Measurements from ENCODE around the gene NHERF2. TPM values are rescaled to one million over a fixed set of nuclear protein-coding genes. Genes with fewer than 3 reads are reported as not detected.

NHERF2 gene
- total and polyA plus RNA-seq, 9 of the 15 experiments (the other 6 are each of a cell fraction or from before 2014, with no cell fraction given) = 0.15 to 42.0 (median 12.5) TPM

- H3K4me2 ChIP-seq (ENCODE audit: insufficient read depth, low read length) = no peak overlapping the region
- BruUV-seq (replicated peaks) = no TSS peak
- H3K9me3 ChIP-seq (replicated peaks; ENCODE audit: control insufficient read depth, insufficient read depth, low read depth, low read length) = no peaks in the 10 kb centered on the region
- intact Hi-C loops (cut with micrococcal nuclease) = no loop called here
- no peak overlapping the region for H3K4me3 ChIP-seq
- H4K20me1 ChIP-seq (replicated peaks; ENCODE audit: control insufficient read depth, insufficient read depth, low read length) = no peaks in the 10 kb centered on the region
- H3K27me3 ChIP-seq (ENCODE audit: control insufficient read depth in 2 of 2, insufficient read depth in 2 of 2, low read length in 2 of 2) = no peaks in the 10 kb centered on the region
- H3K27ac ChIP-seq (ENCODE audit: extremely low read depth, low read depth, low read length) = no peak overlapping the region
- H3K79me2 ChIP-seq (ENCODE audit: control insufficient read depth, insufficient read depth, low read length) = peaks cover 1% of the 10 kb centered on the region; the same call in 1 of the 3 replicates
- H2AFZ ChIP-seq (ENCODE audit: low read depth, low read length) = no peak overlapping the region
- TF ChIP-seq POLR2G (IDR thresholded peaks at IDR 0.05; ENCODE audit: low read depth, low read length) = peak; percentile 2; the same call in 1 of the 2 replicates
- TF ChIP-seq RBM22 (IDR thresholded peaks at IDR 0.05; ENCODE audit: low read depth, low read length, poor library complexity, severe bottlenecking) = peak; percentile 21
- peak; percentile 45; the same call in 1 of the 2 replicates for TF ChIP-seq RBFOX2 (IDR thresholded peaks at IDR 0.05; ENCODE audit: low read depth, low read length)
- TF ChIP-seq HBP1 (CRISPR knock-in tag; IDR thresholded peaks at IDR 0.05) = no peak
- TF ChIP-seq ZBTB33 (CRISPR knock-in tag; IDR thresholded peaks at IDR 0.05) = peak; percentile 86
- TF ChIP-seq TARDBP (IDR thresholded peaks at IDR 0.05) = no peak
- peak; percentile 26 for TF ChIP-seq FIP1L1 (IDR thresholded peaks at IDR 0.05; ENCODE audit: low read depth, low read length, poor library complexity, severe bottlenecking)
- no peak for TF ChIP-seq MBD2 (IDR thresholded peaks at IDR 0.05; ENCODE audit: borderline replicate concordance, low read depth)
- TF ChIP-seq HMGN3 (IDR thresholded peaks at IDR 0.05; ENCODE audit: borderline replicate concordance, extremely low read depth, insufficient read length, low read depth, low read length) = peak; percentile 21
- ChIA-PET CTCF (ENCODE audit: low intra/inter-chr PET ratio) (no interaction called here), POLR2A (interaction anchor here (0.6 to 10.2 kb wide), 3 partner anchors 7 to 36 kb away, joined by 3 to 103 read pairs (median 4); partner anchors contain the start of genes RNF151, RPS2 and TBL3)
- in situ Hi-C loops (cut with MboI) = no loop called here
- no peaks in the 10 kb centered on the region for H3K9me1 ChIP-seq (ENCODE audit: control insufficient read depth, insufficient read depth, low read length)
- peak in 2 of 4 experiments; percentile 17 to 44 for DNase-seq (ENCODE audit: extremely low read depth in 1 of 4, low spot score in 3 of 4)
- no peak overlapping the region for H3K9ac ChIP-seq (ENCODE audit: insufficient read depth in 1 of 2, low read depth in 2 of 2, low read length in 2 of 2)
- peaks cover 0 to 84% of the 10 kb centered on the region in 2 experiments; a peak in 2 of 5 replicates for H3K4me1 ChIP-seq (replicated peaks in 1 of 2; ENCODE audit: control insufficient read depth in 2 of 2, insufficient read depth in 2 of 2, low read length in 2 of 2)
- WGBS (ENCODE audit: insufficient coverage, low coverage, missing lambda C conversion rate) = 96% methylated on average over 41 of the region's 70 CpGs
- FAIRE-seq = no peak
- peaks cover 50% of the 10 kb centered on the region; the same call in 2 of the 3 replicates for H3K36me3 ChIP-seq (ENCODE audit: control insufficient read depth, insufficient read depth, low read length)
- ATAC-seq = no peak
These were observed 47.3 kb upstream of the NHERF2 start for GRCh38 chr16:1979271-1980029.

All from K562 (cell line).